GM12878 (cell line): ENCODE results near the gene HEYL. TPM values are rescaled to one million over a fixed set of nuclear protein-coding genes. Genes with fewer than 3 reads are reported as not detected.

ENCODE experiments used
- ATAC-seq: fragments of 200-7000 bp; cut with Tn5 transposase; 3 replicates; pipeline ENCODE4 v1.9.1; 2020; ENCODE audit warnings: mild to moderate bottlenecking, moderate library complexity
- BruUV-seq: library from RNA; stranded (reverse); fragments of 400-500 nt; replicated peaks from 2 replicates; lab custom pipeline; 2021; lab: Mats Ljungman, UMichigan
- CTCF ChIA-PET: fragments of 300-600 bp; sonication (Branson Sonifier 250); formaldehyde crosslinking; extraction: SDS; loops from one replicate; lab custom pipeline; 2021; ENCODE audit warnings: inconsistent platforms; lab: Yijun Ruan, JAX
- POLR2A ChIA-PET: fragments of 350-600 bp; formaldehyde crosslinking; extraction: SDS; loops from one replicate; lab custom pipeline; 2021; ENCODE audit warnings: inconsistent platforms; lab: Charles Lee
- RAD21 ChIA-PET: fragments of 300-600 bp; sonication (Branson Sonifier 250); formaldehyde crosslinking; loops from one replicate; lab custom pipeline; 2023; ENCODE audit warnings: antibody characterized with exemption; ENCODE audit not compliant: unreplicated experiment; lab: Charles Lee
- SMC1A ChIA-PET: fragments of 300-600 bp; sonication (Branson Sonifier 250); formaldehyde crosslinking; loops from one replicate; lab custom pipeline; 2023; ENCODE audit not compliant: unreplicated experiment, uncharacterized antibody; lab: Charles Lee
- DNase-seq: peaks from one replicate; pipeline ENCODE4 v3.0.0-alpha.2; 2011; ENCODE audit warnings: low read depth, low spot score
- FAIRE-seq: peaks from 3 replicates; lab custom pipeline; 2011; peaks lifted over from hg19 to GRCh38; lab: Jason Lieb, UNC
- H2AFZ ChIP-seq: 2 replicates; pipeline ENCODE4 v1.6.0; 2011; ENCODE audit warnings: low read depth, low read length, control low read depth; ENCODE audit not compliant: control insufficient read depth
- H3K27ac ChIP-seq: 2 replicates; pipeline ENCODE4 v1.5.1; 2011; ENCODE audit warnings: control low read depth; ENCODE audit not compliant: control insufficient read depth, insufficient read depth
- H3K27me3 ChIP-seq, 2 experiments: replicated peaks in 1 of 2; 2 replicates each; pipeline versions ENCODE4 v1.6.0 to v1.6.1; 2011; ENCODE audit warnings: low read length in 1 of 2; ENCODE audit not compliant: control insufficient read depth in 2 of 2, insufficient read depth in 2 of 2
- H3K36me3 ChIP-seq, 2 experiments: 2 replicates each; pipeline ENCODE4 v1.5.1; 2011; ENCODE audit warnings: low read length in 1 of 2; ENCODE audit not compliant: control insufficient read depth in 2 of 2, insufficient read depth in 2 of 2
- H3K4me1 ChIP-seq: 2 replicates; pipeline ENCODE4 v1.6.1; 2011; ENCODE audit warnings: mild to moderate bottlenecking, low read length, moderate library complexity, mixed read lengths; ENCODE audit not compliant: control insufficient read depth, insufficient read depth
- H3K4me2 ChIP-seq: 2 replicates; pipeline ENCODE4 v1.6.0; 2011; ENCODE audit warnings: control low read depth; ENCODE audit not compliant: control insufficient read depth, insufficient read depth
- H3K4me3 ChIP-seq: fragments of 200-600 bp; sonication (generic); 2 replicates; pipeline ENCODE4 v1.5.1; 2016
- H3K79me2 ChIP-seq: 2 replicates; pipeline ENCODE4 v1.6.0; 2011; ENCODE audit warnings: low read length; ENCODE audit not compliant: control insufficient read depth, insufficient read depth
- H3K9ac ChIP-seq: 2 replicates; pipeline ENCODE4 v1.8.0; 2011; ENCODE audit warnings: low read length, control low read depth, mixed read lengths; ENCODE audit not compliant: control insufficient read depth, insufficient read depth
- H3K9me3 ChIP-seq: replicated peaks from 3 replicates; pipeline ENCODE4 v1.5.1; 2011; ENCODE audit warnings: mild to moderate bottlenecking, low read length; ENCODE audit not compliant: control insufficient read depth, insufficient read depth
- H4K20me1 ChIP-seq: 2 replicates; pipeline ENCODE4 v1.6.0; 2011; ENCODE audit not compliant: control insufficient read depth, insufficient read depth
- ASH2L ChIP-seq: fragments of 300-600, 200-600 bp; sonication (generic); IDR thresholded peaks from 2 replicates; pipeline ENCODE4 v1.6.1; 2017; ENCODE audit warnings: low read depth, mild to moderate bottlenecking, borderline replicate concordance
- BRCA1 ChIP-seq: IDR thresholded peaks from 2 replicates; pipeline ENCODE4 v1.6.1; 2011; ENCODE audit warnings: low read depth, low read length, improper control_type of control experiment
- CBFB ChIP-seq: IDR thresholded peaks from 2 replicates; pipeline ENCODE4 v1.6.1; 2016; ENCODE audit warnings: antibody characterized with exemption, low read depth
- CHD2 ChIP-seq: IDR thresholded peaks from 2 replicates; pipeline ENCODE4 v1.6.1; 2011; ENCODE audit warnings: low read depth, low read length, improper control_type of control experiment, borderline replicate concordance
- FOS ChIP-seq: IDR thresholded peaks from 3 replicates; pipeline ENCODE4 v1.6.1; 2011; ENCODE audit warnings: borderline replicate concordance; ENCODE audit not compliant: insufficient read length; ENCODE audit errors: extremely low read depth
- HDAC2 ChIP-seq: fragments of 200-600 bp; sonication (generic); IDR thresholded peaks from 2 replicates; pipeline ENCODE4 v1.6.1; 2017
- JUNB ChIP-seq: IDR thresholded peaks from 2 replicates; pipeline ENCODE4 v1.6.1; 2016; ENCODE audit warnings: antibody characterized with exemption, mild to moderate bottlenecking
- MTA3 ChIP-seq: IDR thresholded peaks from 2 replicates; pipeline ENCODE4 v1.6.1; 2012; ENCODE audit warnings: low read length, inconsistent platforms, borderline replicate concordance
- PAX5 ChIP-seq: IDR thresholded peaks from 2 replicates; pipeline ENCODE4 v1.6.1; 2011; ENCODE audit warnings: low read depth, low read length, borderline replicate concordance
- RB1 ChIP-seq: fragments of 450-650 bp; formaldehyde crosslinking; IDR thresholded peaks from 2 replicates; pipeline ENCODE4 v1.6.1; 2017; ENCODE audit warnings: mild to moderate bottlenecking, borderline replicate concordance
- RELB ChIP-seq: fragments of 450-650 bp; IDR thresholded peaks from 2 replicates; pipeline ENCODE4 v1.6.1; 2017; ENCODE audit warnings: low read depth, mild to moderate bottlenecking, moderate library complexity
- SMAD1 ChIP-seq: fragments of 450-650 bp; IDR thresholded peaks from 2 replicates; pipeline ENCODE4 v1.6.1; 2018; ENCODE audit warnings: mild to moderate bottlenecking, low read depth; ENCODE audit not compliant: partially characterized antibody
- SP1 ChIP-seq: IDR thresholded peaks from one replicate; pipeline ENCODE4 v1.6.1; 2011; ENCODE audit warnings: low read depth, low read length
- SREBF2 ChIP-seq: IDR thresholded peaks from 2 replicates; pipeline ENCODE4 v1.6.1; 2012; ENCODE audit warnings: mild to moderate bottlenecking, low read length
- SUZ12 ChIP-seq: fragments of 200-600 bp; sonication (generic); IDR thresholded peaks from one replicate; pipeline ENCODE4 v1.6.1; 2018; ENCODE audit warnings: antibody characterized with exemption, mild to moderate bottlenecking; ENCODE audit not compliant: unreplicated experiment
- WRNIP1 ChIP-seq: IDR thresholded peaks from 2 replicates; pipeline ENCODE4 v1.6.1; 2011; ENCODE audit warnings: low read depth, low read length, improper control_type of control experiment, borderline replicate concordance
- YY1 ChIP-seq: IDR thresholded peaks from 2 replicates; pipeline ENCODE4 v1.6.1; 2011; ENCODE audit warnings: low read depth, mild to moderate bottlenecking, low read length
- WGBS: methylation state at CpG from one replicate; pipeline ENCODE4 v1.1.6; 2016; ENCODE audit warnings: low lambda C conversion rate; ENCODE audit not compliant: insufficient replicate concordance, insufficient coverage; ENCODE audit errors: missing lambda C conversion rate; 5-methylcytosine and 5-hydroxymethylcytosine counted together
- in situ Hi-C: fragments of 300-500 bp; cut with MboI; formaldehyde crosslinking; loops from 9 replicates; pipeline ENCODE4 v1.14.3; 2018; ENCODE audit warnings: mixed read lengths
- intact Hi-C: fragments of 100-400 bp; cut with micrococcal nuclease; formaldehyde crosslinking; loops from one replicate; pipeline ENCODE4 v1.14.2; 2022; ENCODE audit not compliant: unreplicated experiment
- polyA plus RNA-seq, 11 experiments: library from polyadenylated mRNA; depleted of rRNA in 4 of 11; unstranded in 6 of 11; stranded (reverse) in 5 of 11; fragments of >200 nt; fragmentation: Nextera tagmentation in 4 of 11; fragmentation: Illumina TruSeq in 1 of 11; extraction: Ambion mirVana in 4 of 11; extraction: Trizol in 1 of 11; gene quantifications; 1 replicate in 1 of 11; 2 replicates in 10 of 11; pipeline versions ENCODE4 v1.2.1 to v1.2.3, GENCODE V29; 2011 to 2016; ENCODE audit warnings: inconsistent platforms in 2 of 11, missing spikeins in 2 of 11, low read depth in 1 of 11
- total RNA-seq, 4 experiments: library from RNA; depleted of rRNA in 3 of 4; stranded (reverse); fragments of >200 nt in 3 of 4; fragmentation: Illumina TruSeq in 1 of 4; extraction: Trizol in 1 of 4; gene quantifications; 2 replicates each; pipeline versions ENCODE4 v1.2.1 to v1.2.3, GENCODE V29; 2013 to 2021

Gene HEYL
- total and polyA plus RNA-seq, 10 of the 15 experiments (the other 5 are each of a cell fraction or from before 2014, with no cell fraction given), result under 0.01 to 0.04 TPM; not detected in 8

DNA sequence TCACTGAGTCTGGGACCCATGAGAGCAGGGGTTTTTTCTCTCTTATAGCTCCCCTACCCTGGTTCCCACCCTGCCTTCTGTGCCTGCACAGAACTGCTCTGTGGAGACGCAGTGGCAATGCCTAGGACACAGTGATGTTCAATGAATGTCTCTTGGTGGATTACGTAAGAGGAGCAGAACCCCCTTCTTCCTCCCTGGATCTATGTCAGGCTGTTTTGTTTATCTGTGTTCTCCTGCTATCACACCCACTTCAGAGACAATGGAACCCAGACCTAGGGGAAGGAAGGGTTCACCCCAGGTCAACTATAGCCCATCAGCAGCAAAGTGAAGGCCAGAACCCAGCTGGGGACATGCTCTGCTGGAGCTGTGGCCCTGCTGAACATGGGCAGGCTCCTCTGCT is 49.8 kb upstream of the HEYL start:
- no peaks in the 10 kb centered on the region for H3K36me3 ChIP-seq
- no peak overlapping the region for H3K4me2 ChIP-seq
- BruUV-seq, result no TSS peak
- in situ Hi-C loops, result no loop called here
- no peak overlapping the region for H3K27ac ChIP-seq
- ChIA-PET CTCF (interaction anchor here (2.3 kb wide), 1 partner anchor 16 kb away, joined by 8 read pairs; no protein-coding TSS in a partner anchor), SMC1A (interaction anchor here (1.1 kb wide), 1 partner anchor 8 kb away, joined by 4 read pairs; no protein-coding TSS in a partner anchor), POLR2A (no interaction called here), RAD21 (no interaction called here)
- peaks cover 4% of the 10 kb centered on the region; the same call in 1 of the 2 replicates for H3K4me1 ChIP-seq
- FAIRE-seq, result no peak
- no peak for DNase-seq
- intact Hi-C loops, result no loop called here
- no peak for ATAC-seq
- no peaks in the 10 kb centered on the region for H4K20me1 ChIP-seq
- H3K9me3 ChIP-seq, result no peaks in the 10 kb centered on the region
- H3K79me2 ChIP-seq, result no peaks in the 10 kb centered on the region
- no peak overlapping the region for H2AFZ ChIP-seq
- H3K4me3 ChIP-seq, result no peak overlapping the region
- no peak overlapping the region for H3K9ac ChIP-seq
- TF ChIP-seq BRCA1 (no peak), CBFB (no peak), SUZ12 (no peak), SMAD1 (no peak)
- peaks cover 4% of the 10 kb centered on the region in 2 experiments for H3K27me3 ChIP-seq
- 23% methylated on average over 2 of the region's 2 CpGs for WGBS

- 19% methylated on average over 3 of the region's 3 CpGs for WGBS
- Histone ChIP-seq H3K27ac (no peak overlapping the region), H3K4me3 (no peak overlapping the region), H4K20me1 (no peaks in the 10 kb centered on the region), H3K79me2 (no peaks in the 10 kb centered on the region), H3K4me2 (no peak overlapping the region), H3K4me1 (peaks cover 4% of the 10 kb centered on the region; the same call in 1 of the 2 replicates), H3K9me3 (no peaks in the 10 kb centered on the region), H3K36me3 (no peaks in the 10 kb centered on the region), H3K27me3 (peaks cover 4% of the 10 kb centered on the region in 2 experiments), H3K9ac (no peak overlapping the region), H2AFZ (no peak overlapping the region)
- in situ Hi-C loops (no loop called here), intact Hi-C loops (no loop called here)
- ChIA-PET RAD21 (no interaction called here), SMC1A (interaction anchor here (0.7 kb wide), 1 partner anchor 31 kb away, joined by 3 read pairs; no protein-coding TSS in a partner anchor), POLR2A (no interaction called here), CTCF (interaction anchor here (2.3 kb wide), 1 partner anchor 15 kb away, joined by 8 read pairs; no protein-coding TSS in a partner anchor)
- no peak for ATAC-seq
- no peak for DNase-seq
- no TSS peak for BruUV-seq
- FAIRE-seq, result no peak
- no peak for TF ChIP-seq RELB
- no peak for TF ChIP-seq PAX5
- TF ChIP-seq YY1, result no peak
- no peak for TF ChIP-seq MTA3
- TF ChIP-seq FOS, result no peak
- TF ChIP-seq SP1, result no peak
- no peak for TF ChIP-seq HDAC2
- TF ChIP-seq JUNB, result no peak
- TF ChIP-seq ASH2L, result no peak
- TF ChIP-seq WRNIP1, result no peak
- no peak for TF ChIP-seq SREBF2
- TF ChIP-seq RB1, result no peak
- no peak for TF ChIP-seq CHD2
Measured at GRCh38 chr1:39688706-39689105, 49.3 kb upstream of the HEYL start.
